Muscle layer of colon (tissue), 2 donors: ENCODE data around the gene INPP5E.
A peak's percentile ranks its signal among the peaks of the same experiment; 100 is the strongest.

Source experiments
- H3K27ac ChIP-seq: one replicate; pipeline ENCODE4 v1.7.0; 2013; ENCODE audit warnings: low read depth, mild to moderate bottlenecking, low read length, moderate library complexity
- H3K27me3 ChIP-seq, 2 donors: one replicate each; pipeline ENCODE4 v1.7.0; 2013; ENCODE audit warnings: low read length in 2 of 2, mild to moderate bottlenecking in 2 of 2; ENCODE audit not compliant: insufficient read depth in 2 of 2, control insufficient read depth in 1 of 2
- H3K36me3 ChIP-seq: one replicate; pipeline ENCODE4 v1.7.0; 2013; ENCODE audit warnings: mild to moderate bottlenecking, low read length; ENCODE audit not compliant: insufficient read depth
- H3K4me1 ChIP-seq: one replicate; pipeline ENCODE4 v1.7.0; 2013; ENCODE audit warnings: mild to moderate bottlenecking, low read length; ENCODE audit not compliant: insufficient read depth
- H3K4me3 ChIP-seq, 2 donors: one replicate each; pipeline ENCODE4 v1.7.0; 2013; ENCODE audit warnings: low read length in 2 of 2, low read depth in 1 of 2, mild to moderate bottlenecking in 1 of 2, moderate library complexity in 1 of 2
- H3K9ac ChIP-seq: one replicate; pipeline ENCODE4 v1.7.0; 2013; ENCODE audit warnings: low read length
- H3K9me3 ChIP-seq: one replicate; pipeline ENCODE4 v1.7.0; 2013; ENCODE audit warnings: mild to moderate bottlenecking, low read length
- donor health status: abdominal sarcoma.
- donor health status: Adenocarcinoma of cecum.

The INPP5E gene

GRCh38 chr9:136405481-136405880 is 34.2 kb downstream of the INPP5E start:
- Histone ChIP-seq H3K27ac (no peak overlapping the region), H3K27me3 (no peaks in the 10 kb centered on the region), H3K4me3 (no peak overlapping the region), H3K9ac (no peak overlapping the region), H3K4me1 (peaks cover 11% of the 10 kb centered on the region), H3K36me3 (peaks cover 37% of the 10 kb centered on the region), H3K9me3 (no peaks in the 10 kb centered on the region)

GRCh38 chr9:136404801-136405136 is 34.9 kb downstream of the INPP5E start:
- Histone ChIP-seq H3K4me3 (no peak overlapping the region), H3K27me3 (no peaks in the 10 kb centered on the region), H3K36me3 (peaks cover 37% of the 10 kb centered on the region), H3K27ac (no peak overlapping the region), H3K9ac (no peak overlapping the region), H3K9me3 (no peaks in the 10 kb centered on the region), H3K4me1 (peaks cover 13% of the 10 kb centered on the region)

- peaks cover 7% of the 10 kb centered on the region for H3K4me1 ChIP-seq
- no peaks in the 10 kb centered on the region for H3K27me3 ChIP-seq
- no peak overlapping the region for H3K27ac ChIP-seq
- H3K9me3 ChIP-seq: no peaks in the 10 kb centered on the region
- peaks cover 37% of the 10 kb centered on the region for H3K36me3 ChIP-seq
- no peak overlapping the region for H3K4me3 ChIP-seq
- no peak overlapping the region for H3K9ac ChIP-seq
These were observed 35.5 kb downstream of the INPP5E start for GRCh38 chr9:136403915-136404800.

GRCh38 chr9:136403538-136403914 is 36.1 kb downstream of the INPP5E start:
- peaks cover 40% of the 10 kb centered on the region for H3K36me3 ChIP-seq
- H3K27me3 ChIP-seq: no peaks in the 10 kb centered on the region
- no peak overlapping the region for H3K27ac ChIP-seq
- H3K4me1 ChIP-seq: peaks cover 14% of the 10 kb centered on the region
- no peak overlapping the region for H3K9ac ChIP-seq
- no peaks in the 10 kb centered on the region for H3K9me3 ChIP-seq
- H3K4me3 ChIP-seq: no peak overlapping the region

GRCh38 chr9:136402067-136402466 is 37.6 kb downstream of the INPP5E start:
- no peak overlapping the region for H3K4me3 ChIP-seq
- no peak overlapping the region for H3K27ac ChIP-seq
- no peaks in the 10 kb centered on the region for H3K27me3 ChIP-seq
- peaks cover 46% of the 10 kb centered on the region for H3K36me3 ChIP-seq
- no peaks in the 10 kb centered on the region for H3K9me3 ChIP-seq
- no peak overlapping the region for H3K9ac ChIP-seq
- peaks cover 18% of the 10 kb centered on the region for H3K4me1 ChIP-seq

GRCh38 chr9:136401173-136401922 is 38.3 kb downstream of the INPP5E start:
- Histone ChIP-seq H3K36me3 (peaks cover 46% of the 10 kb centered on the region), H3K27me3 (no peaks in the 10 kb centered on the region), H3K4me1 (peaks cover 18% of the 10 kb centered on the region), H3K9ac (no peak overlapping the region), H3K9me3 (no peaks in the 10 kb centered on the region), H3K27ac (no peak overlapping the region), H3K4me3 (no peak overlapping the region)

- no peaks in the 10 kb centered on the region for H3K9me3 ChIP-seq
- H3K4me1 ChIP-seq: peaks cover 18% of the 10 kb centered on the region
- H3K27ac ChIP-seq: peak within 1 kb of the TSS; percentile 36
- H3K36me3 ChIP-seq: peaks cover 50% of the 10 kb centered on the region
- peak within 1 kb of the TSS; percentile 41 for H3K9ac ChIP-seq
- no peaks in the 10 kb centered on the region for H3K27me3 ChIP-seq
- H3K4me3 ChIP-seq: peak within 1 kb of the TSS; percentile 78 to 81
These were observed 39.4 kb downstream of the INPP5E start, which contains the start of gene SNAPC4 for GRCh38 chr9:136400038-136400834. TSS of gene SNAPC4 (minus strand) at chr9:136400170. CDS start at chr9:136398428, 1,742 bp downstream.

GRCh38 chr9:136399176-136400037 is 40.2 kb downstream of the INPP5E start:
- peak overlapping the region; percentile 12 for H3K27ac ChIP-seq
- H3K4me1 ChIP-seq: peaks cover 18% of the 10 kb centered on the region
- no peaks in the 10 kb centered on the region for H3K27me3 ChIP-seq
- H3K9ac ChIP-seq: peak overlapping the region; percentile 27
- peaks cover 50% of the 10 kb centered on the region for H3K36me3 ChIP-seq
- H3K4me3 ChIP-seq: peak overlapping the region; percentile 78 to 81
- no peaks in the 10 kb centered on the region for H3K9me3 ChIP-seq

GRCh38 chr9:136398286-136398685 is 41.4 kb downstream of the INPP5E start:
- Histone ChIP-seq H3K4me1 (peaks cover 18% of the 10 kb centered on the region), H3K9me3 (no peaks in the 10 kb centered on the region), H3K36me3 (peaks cover 54% of the 10 kb centered on the region), H3K4me3 (no peak overlapping the region), H3K27me3 (no peaks in the 10 kb centered on the region), H3K9ac (no peak overlapping the region), H3K27ac (no peak overlapping the region)

GRCh38 chr9:136397643-136398042 is 42.0 kb downstream of the INPP5E start:
- H3K27ac ChIP-seq: no peak overlapping the region
- no peaks in the 10 kb centered on the region for H3K9me3 ChIP-seq
- H3K27me3 ChIP-seq: no peaks in the 10 kb centered on the region
- H3K36me3 ChIP-seq: peaks cover 58% of the 10 kb centered on the region
- peaks cover 18% of the 10 kb centered on the region for H3K4me1 ChIP-seq
- H3K9ac ChIP-seq: no peak overlapping the region
- H3K4me3 ChIP-seq: no peak overlapping the region
